Measurements from ENCODE around the gene CRYBG3.
A peak's percentile ranks its signal among the peaks of the same experiment; 100 is the strongest.
"Not testable (repeated sequence)": the region's sequence is repeated elsewhere in the genome, so short reads cannot be mapped to it uniquely, and the experiment has no call there.

CRYBG3 gene

DNA sequence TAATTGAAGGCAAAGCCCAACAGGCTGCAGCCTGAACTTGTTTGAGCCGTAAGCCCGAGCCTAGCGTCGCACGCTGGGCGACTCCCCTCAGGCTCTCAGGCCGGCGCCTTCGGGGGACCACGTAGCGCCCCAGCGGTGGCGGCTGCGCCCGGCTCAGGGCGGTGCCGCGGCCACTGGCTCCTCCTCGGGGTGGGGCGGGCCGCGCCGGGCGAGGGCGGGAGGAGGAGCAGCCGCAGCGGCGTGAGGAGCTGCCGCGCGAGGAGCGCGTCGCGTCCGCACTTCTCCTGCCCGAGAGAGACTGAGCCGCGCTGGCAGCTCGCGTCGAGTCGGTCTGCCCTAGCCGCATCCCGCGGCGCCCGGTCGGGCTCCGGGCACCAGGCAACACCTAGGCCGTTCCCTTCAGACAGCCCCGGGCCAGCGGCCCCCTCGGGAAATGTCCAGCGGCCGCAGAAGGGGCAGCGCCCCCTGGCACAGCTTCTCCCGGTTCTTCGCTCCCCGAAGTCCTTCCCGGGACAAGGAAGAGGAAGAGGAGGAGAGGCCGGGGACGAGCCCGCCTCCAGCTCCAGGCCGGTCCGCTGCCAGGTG, at the start of gene CRYBG3:
TSS of gene CRYBG3 (plus strand) at position 238 of the 585 bp plus-strand sequence. CDS start at position 434, 196 bp downstream.
- peak; percentile 87 to 91 for DNase-seq

DNA sequence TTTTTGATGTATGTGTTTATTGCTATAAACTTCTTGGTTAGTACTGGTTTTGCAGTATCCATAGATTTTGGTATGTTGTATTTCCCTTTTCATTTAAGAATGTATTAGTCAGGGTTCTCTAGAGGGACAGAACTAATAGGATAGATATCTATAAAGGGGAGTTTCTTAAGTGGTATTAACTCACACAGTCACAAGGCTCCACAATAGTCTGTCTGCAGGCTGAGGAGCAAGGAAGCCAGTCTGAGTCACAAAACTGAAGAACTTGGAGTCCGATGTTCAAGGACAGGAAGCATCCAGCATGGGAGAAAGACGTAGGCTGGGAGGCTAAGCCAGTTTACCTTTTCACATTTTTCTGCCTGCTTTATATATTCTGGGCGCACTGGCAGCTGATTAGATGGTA, 48.9 kb upstream of the CRYBG3 start:
- DNase-seq: no peak

DNA sequence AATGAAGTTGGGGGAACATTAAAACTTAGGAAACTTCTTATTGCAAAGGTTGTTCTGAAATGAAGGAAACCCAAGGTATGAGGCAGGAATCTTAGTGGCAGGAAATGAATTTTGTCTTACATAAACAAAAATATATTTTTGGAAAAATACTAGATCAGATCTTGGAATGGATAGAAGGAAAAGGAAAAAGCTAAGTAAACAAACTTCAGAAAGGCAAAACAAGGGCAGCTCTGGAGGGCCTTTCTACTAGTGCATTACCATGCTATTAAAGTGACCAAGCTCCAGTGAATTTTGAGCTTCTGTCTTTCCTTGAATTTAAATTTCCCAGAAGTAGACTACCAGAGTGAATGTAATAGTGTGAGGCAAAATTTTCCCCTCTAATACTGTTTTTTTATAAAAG, 43.7 kb upstream of the CRYBG3 start:
- no peak for DNase-seq

DNA sequence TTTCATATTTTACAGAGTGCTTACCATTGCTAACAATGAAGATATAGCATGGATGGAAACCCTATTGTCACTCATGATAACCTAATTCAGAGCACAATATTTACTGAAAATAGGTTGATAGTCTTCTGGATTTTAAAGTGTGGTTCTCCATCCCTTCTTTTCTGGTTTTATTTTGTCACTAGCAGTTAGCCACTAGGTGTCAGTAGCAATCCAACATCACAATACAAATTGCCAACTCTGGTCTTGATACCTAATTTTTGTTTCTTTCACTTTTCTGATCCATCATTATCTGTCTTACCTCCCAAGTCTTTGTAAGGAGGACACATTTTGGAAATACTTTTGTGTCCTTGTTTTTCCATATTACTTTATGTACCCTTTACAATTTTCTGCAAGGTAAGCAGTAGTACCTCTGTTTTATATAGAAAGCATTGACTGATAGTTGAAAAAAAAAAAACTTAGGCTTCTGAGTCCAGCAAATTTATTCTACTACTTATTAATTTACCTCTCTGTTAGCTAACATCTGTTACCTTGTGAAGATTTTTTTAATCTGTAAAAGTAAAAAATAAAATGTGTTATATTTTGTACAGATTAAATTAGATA, 28.3 kb upstream of the CRYBG3 start:
- DNase-seq: no peak

DNA sequence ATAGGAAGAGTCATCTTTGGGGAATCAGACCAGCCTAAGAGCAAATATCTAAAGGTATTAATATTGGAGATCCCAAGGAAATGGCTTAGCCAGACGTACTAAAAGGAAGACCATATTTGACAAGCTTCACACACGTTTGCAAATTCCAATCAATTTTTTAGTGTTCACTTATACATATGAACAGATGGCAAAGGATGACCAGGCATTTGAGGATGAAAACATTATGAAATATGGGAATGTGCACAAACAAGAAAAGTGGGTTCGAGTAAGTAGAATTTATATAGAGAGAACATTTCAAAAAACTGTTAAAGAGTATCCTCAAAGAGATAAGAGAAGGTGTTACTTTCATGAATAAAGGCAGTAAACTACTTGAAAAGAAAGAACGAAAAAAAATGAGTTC, 25.9 kb upstream of the CRYBG3 start:
- DNase-seq: no peak

DNA sequence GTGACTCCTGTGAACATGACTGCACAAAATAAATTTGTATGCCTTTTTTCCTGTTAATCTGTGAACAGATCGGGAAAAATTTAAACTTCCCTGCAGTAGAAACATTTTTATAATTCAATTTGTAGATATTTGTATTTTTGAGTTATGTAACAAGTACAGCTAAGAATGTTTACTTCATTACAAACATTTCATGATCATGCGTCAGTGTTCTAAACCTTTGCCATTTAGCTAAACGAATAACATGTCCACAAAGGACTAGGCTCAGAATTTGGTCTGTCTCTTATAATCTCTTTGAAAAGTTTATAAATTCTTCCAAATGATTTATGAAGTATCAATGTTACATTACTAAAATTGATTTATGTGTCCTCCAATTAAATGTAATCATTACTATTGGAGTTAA, 17.3 kb upstream of the CRYBG3 start:
- DNase-seq: no peak

DNA sequence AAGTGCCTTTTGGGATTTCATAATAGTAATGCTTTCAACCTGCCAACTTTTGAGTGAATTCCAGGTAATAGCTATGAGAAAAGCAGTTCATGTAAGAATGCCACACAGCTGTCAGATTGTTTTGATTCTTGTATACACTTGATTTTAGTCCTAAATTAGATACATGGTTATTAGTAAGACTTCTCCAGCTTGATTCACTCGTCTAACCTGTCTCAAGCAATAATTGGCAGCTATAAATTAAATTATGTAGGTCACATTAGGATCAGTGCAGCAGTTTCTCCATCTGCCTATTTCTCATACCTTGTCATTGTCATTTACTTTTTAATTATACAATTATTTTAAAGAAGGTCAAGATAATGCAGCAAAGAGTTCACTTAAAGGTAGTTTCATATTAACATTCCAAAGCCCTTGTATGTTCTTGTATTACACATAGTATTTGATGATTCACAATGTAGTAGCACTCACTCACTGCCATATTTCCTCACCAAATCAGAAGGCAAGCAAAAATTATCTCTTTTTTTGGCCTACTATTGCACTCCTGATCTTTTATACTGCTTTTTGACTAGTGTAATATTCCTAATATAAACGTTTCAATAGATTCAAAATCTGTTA, 10.9 kb upstream of the CRYBG3 start:
- no peak for DNase-seq

DNA sequence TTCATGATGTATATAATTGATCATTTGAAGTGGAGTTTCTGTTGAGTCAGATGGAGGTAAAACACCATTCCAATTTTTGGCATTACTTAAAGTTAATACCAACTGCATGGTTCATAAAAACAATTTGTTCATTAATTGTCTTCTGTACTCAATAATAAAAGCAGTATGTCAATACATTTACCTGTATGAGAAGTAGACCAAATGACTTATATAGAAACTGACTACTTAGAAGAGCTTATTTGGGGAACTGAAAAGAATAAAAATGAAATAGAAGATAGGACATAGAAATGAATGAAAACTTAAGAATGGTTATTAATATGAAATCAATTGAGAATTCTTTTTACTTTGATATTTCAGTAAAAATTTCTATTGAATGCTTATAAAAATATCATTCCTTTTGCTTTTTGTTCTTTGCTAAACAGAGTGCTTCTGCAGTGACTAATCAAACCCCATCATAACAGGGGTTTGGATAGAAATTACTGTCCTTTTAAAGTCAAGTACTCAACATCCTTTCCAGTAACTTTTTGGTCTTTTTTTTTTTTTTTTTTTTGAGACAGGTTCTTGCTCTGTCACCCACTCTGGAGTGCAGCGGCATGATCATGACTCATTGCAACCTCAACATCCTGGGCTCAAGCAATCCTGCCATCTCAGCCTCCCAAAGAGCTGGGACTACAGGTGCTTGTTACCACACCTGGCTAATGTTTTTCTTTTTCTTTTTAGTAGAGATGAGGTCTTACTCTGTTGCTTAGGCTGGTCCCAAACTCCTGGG, 6.5 kb upstream of the CRYBG3 start:
- DNase-seq: peak; percentile 46 to 63

DNA sequence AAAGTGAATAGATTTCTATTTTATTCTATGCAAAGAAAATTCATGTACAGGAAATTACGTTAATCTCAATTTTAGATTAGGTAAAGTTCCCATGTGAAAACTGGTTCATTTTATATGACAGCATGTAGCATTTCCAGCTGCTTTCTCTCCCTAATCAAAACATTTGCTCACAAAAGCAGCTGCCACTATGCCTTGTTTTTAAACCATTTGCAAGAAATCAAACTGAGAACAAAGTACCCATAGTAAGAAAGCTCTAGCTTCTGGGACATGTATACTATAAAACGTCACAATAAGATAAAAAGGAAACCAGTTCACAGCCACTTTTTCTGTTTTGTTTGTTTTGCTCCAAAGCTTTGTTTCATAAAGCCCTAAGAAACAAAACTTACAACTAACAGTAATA, 5.0 kb upstream of the CRYBG3 start:
- DNase-seq: no peak

DNA sequence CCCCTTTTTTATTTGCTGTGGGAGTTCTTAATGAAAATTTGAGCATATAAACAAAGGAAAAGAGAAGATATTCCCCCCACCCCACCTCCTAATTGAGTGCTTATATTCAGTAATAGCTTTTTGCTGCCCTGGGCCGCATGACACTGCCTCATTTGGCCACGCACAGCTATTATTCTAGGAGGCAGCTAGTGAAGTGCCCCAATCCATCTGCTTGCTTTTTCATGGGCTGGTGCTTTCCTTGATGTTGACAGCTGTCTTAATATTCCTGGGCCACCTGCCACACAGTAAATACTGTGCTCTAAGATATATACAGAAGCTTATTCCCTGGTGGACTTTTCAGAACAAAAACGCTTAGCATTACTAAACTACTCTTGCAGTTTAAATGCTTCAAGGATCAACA, 3.8 kb upstream of the CRYBG3 start:
- DNase-seq: no peak

DNA sequence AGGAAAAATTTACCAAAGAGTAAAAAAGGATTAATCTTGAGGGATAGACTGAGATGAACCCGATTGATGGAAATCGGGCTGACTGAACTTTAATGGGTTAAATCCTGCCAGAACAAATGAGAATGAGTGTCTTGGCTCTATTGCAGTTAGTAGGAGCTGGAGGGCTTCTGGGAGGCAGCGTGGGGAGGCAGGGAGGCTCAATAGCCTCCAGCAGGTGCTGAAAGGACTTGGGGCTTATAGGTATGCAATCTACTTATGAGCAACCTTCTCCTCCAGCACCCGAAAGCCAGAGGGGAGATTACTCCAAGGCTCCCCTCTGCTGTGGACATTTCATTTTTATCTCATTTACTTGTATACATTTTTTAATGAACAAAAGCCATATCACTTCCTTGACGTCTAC, 1.0 kb upstream of the CRYBG3 start:
- DNase-seq: no peak

DNA sequence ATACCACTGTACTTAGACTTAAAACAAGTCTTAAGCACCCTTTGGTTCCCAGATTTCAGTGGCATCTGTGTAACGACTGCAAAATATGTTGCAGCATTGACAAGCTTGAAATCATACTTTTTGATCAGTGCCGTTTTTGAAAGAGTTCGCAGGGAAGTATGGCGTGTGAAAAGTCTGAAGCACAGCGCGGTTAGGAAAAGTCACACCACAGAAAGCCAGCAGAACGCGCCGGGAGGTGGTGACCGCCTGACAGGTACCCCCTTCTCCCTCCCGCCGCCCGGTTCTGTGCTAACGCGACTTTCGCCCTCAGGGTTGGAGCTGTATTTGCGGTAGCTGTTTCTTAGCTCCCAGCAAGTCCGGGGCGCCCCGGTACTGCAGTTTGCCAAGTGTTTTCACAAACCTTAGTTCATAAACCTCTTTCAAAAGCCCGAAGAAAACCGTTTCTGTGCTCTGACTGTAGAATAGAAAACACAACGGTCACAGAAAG, 481 bp upstream of the CRYBG3 start:
- DNase-seq: no peak

DNA sequence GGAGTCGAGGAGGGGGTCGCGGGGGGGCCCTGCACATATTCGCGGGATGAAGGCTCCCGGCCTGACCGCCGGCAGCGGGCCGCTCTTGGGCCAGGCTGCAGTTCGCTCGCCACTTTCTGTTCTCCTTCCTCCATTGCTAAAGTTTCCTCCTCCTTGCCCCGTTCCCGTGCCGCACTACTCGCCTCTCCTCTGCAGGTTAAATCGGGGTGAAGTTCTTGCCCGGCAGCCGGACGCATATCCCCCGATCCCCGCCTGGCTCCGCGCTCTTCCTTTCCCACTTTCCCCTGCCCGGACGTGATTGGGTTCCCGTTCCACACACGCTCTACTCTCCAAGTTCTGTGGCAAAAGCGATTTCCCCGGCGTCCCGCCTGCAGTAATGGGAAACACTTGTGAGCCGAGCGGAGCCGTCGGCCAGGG, 556 bp downstream of the CRYBG3 start:
- peak; percentile 41 to 45 for DNase-seq

DNA sequence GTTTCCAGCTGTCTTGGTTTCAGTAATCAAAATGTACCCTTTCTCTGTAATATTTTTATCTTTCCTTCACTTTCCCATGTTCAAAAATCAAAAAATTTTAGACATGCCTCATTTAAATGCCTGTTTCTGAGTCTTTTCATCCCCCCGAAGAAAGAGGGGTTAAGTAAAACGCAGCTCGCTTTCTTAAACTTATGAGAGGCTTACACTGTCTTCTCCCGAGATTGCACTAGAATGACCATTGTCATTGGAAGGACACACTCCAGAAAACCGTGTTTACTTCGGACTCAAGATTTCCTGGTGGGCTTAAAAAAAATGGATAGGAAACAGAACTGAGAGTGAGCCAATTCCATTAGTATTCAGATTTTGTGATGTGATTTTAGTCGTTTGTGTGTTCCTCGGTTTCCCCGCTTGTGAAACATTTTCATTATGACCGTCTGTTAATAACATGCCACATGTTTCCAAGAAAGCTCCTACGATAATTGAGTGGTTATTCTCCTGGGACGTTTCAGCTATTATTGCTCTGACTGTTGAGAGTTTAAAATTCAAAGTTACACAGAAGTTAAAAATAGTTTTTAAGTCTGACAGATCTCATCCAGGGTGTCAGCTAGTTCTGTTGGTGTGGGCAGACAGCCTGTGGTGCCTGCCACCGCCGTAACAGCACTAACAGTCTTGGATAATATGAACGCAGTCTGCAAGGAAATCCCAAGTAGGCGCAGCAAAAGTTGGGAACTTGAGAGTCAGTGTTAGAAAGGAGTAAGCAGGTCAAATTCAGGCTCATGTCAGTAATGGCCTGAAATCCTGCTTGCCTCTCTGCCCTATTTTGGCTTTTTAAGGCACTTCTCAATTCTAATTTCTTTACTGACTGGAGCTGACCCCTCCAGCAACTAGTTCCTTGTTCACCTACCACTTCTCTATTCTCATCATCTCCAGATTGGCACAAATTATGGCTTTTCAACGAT, 1.5 kb downstream of the CRYBG3 start:
- no peak for DNase-seq

DNA sequence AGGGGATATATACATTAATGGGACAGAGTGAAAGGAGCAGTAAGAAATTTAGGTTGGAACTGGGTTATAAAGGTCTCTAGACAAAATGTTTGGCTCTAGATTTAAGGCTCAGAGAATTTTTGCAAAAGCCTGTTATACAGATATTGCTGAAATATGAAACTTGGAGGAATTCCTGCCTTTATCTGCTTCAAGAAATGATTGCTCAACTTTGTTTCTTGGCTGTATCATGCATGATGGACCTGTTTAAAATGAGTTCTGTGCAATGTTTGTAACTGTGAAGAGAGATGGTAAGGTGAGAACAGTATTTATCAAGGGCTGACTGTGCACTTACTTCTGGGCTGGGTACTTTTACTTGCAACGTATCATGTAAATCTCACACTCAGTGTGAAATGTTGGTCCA, 3.3 kb downstream of the CRYBG3 start:
- no peak for DNase-seq

DNA sequence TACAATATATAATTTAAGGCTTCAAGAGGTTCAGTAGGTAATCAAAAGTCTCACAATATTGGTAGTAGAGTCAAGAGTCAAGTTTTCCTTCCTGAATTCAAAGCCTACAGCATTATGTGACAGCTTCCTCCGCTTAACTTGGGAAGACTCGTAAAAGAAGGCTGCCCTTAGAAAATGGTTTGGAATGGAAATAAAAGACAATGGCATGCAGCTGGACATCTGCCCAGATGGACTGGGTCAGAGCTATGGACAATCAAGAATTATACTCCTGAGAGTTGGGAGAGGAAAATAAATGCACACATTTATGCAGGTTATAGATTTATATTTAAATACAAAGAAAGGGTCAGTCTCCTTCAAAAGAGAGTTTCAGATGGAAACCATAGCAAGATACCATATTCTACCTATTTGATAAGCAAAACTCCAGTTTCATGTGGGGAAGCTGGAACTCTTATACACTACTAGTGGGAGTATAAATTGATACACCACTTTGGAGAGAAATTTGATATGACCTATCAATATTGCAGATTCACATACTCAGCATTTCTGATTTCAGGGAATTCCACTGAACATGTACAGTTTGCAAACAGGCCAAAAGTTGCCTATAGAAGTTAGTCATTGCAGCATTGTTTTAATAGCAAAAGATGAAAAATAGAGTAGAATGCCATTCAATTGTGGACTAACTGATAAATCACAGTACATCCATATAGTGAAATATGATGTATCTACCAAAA, 6.1 kb downstream of the CRYBG3 start:
- DNase-seq: no peak

DNA sequence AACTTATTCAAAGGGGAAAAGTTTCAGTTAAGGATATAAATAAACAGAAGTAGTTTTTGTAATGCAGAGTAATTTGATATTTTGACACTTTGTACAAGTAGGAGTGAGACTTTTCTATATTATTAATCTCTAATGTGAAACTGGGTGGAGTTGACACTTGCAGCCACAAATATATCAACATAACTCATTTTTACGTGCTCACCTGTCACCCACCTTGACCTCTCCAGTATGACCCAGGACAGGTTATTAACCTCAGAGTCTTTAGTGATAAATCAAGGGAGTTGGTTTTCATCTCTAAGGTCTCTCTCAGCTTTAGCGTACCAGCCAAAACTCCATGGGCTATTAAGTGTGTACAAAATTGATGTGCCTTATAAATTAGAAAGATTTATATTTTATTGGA, 7.4 kb downstream of the CRYBG3 start:
- DNase-seq: no peak

DNA sequence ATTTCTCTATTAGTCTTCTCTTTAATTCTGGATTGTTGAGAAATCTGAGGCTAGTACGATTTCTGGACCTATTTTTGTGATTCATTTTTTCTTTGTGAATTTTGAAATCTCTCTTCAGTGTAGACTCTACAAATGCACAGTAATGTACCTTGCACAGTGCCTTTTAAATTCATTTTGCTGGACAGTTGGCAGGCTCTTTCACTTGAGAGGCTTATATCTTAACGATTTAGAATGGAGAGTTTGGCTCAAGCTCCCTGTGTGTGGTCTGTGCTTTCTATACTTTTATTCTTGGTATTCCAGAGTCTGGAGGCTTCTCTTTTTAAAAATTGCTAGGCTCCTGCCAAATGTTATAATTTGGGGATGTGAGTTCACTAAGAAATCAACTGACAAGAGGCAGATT, 8.8 kb downstream of the CRYBG3 start:
- no peak for DNase-seq

DNA sequence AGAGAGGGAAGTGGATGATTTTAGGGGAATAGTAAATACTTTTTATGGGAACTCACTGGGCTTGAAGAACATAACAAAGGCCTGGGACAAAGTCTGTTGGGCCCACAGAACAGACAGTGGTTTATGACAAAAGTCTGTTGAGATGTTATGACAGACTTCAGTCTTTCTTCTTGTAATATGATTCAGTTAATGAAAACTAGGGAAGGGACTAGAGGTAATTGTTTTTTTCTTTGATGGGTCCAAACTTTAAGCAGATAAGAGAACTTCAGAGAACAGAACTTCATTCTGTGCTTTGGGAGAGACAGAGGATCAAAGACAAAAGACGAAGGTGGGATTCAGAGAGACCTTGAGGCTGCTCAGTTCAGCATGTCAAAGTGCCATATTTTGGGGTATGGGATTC, 9.3 kb downstream of the CRYBG3 start:
- DNase-seq: no peak

DNA sequence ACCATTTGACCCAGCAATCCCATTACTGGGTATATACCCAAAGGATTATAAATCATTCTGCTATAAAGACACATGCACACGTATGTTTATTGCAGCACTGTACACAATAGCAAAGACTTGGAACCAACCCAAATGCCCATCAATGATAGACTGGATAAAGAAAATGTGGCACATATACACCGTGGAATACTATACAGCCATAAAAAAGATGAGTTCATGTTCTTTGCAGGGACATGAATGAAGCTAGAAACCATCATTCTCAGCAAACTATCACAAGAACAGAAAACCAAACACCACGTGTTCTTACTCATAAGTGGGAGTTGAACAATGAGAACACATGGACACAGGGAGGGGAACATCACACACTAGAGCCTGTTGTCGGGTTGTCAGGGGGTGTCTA, 11.4 kb downstream of the CRYBG3 start:
- DNase-seq: not testable (repeated sequence)

DNA sequence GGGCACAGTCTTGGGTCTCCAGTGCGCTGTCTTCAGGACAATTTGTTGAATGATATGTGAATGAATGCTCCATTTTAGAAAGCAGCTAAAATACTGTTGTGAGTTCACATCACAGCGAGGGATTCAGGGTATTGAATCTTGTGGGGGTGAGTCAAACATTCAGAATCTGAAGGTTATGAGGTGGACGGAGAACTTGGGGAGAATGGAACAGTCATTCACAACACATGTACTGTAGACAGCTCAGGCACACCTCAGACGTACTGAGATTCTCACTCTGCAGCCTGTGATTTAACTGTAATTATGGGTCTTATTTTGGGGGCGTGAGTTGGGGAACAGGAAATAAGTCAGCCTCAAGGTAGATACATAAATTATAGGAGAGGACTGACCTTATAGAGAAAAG, 13.9 kb downstream of the CRYBG3 start:
- no peak for DNase-seq

DNA sequence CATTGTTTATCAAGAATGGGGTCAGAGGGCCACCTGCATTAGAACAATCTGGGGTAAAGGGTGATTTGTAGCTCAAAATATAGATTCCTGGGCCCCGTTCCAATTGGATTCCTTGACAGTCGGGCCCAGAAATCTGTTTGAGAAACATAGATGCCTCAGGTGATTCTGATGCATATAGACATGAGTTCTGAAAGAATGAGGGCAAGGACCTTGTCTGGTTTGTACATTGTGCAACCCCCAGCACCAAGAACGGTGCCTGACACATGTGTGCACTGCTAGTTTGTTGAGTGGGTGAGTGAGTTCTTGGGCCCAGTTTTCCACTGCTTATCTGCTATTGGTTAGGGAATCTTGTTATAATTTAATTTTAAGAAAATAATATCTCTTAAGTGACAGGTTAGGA, 16.6 kb downstream of the CRYBG3 start:
- DNase-seq: no peak

Data from activated T-cell treated with anti-CD3 and anti-CD28 coated beads, Interleukin-2, amount 50 U/mL, for 48 hours (primary cell).